OCI-LY7 (cell line): Measurements from ENCODE around the gene PALB2.

Experiments used
- CTCF ChIP-seq: fragments of 200-600 bp; sonication (generic); conservative IDR thresholded peaks from 2 replicates; pipeline ENCODE4 v1.5.1; 2014; ENCODE audit warnings: mild to moderate bottlenecking, antibody characterized with exemption, low read length, moderate library complexity, mixed read lengths
- EZH2phosphoT487 ChIP-seq: fragments of 200-600 bp; sonication (generic); IDR thresholded peaks from 2 replicates; pipeline ENCODE4 v1.6.1; 2018; ENCODE audit warnings: low read depth, borderline replicate concordance, mild to moderate bottlenecking, mixed run types, antibody characterized with exemption, low read length, moderate library complexity, mixed read lengths

GRCh38 chr16:23629516-23629915, 11.6 kb downstream of the PALB2 start:
- TF ChIP-seq CTCF (no peak), EZH2phosphoT487 (no peak)
